Activated CD4-positive, alpha-beta T cell treated with anti-CD3 and anti-CD28 coated beads, Interleukin-2, amount 50 U/mL, for 16 hours (primary cell): ENCODE measurements around the gene C22orf39.
"Not testable (repeated sequence)": the region's sequence is repeated elsewhere in the genome, so short reads cannot be mapped to it uniquely, and the experiment has no call there.

Experiments used
- DNase-seq: peaks from one replicate; pipeline ENCODE4 v3.0.0-alpha.2; 2020

C22orf39 gene

GRCh38 chr22:19450363-19451175, 3.1 kb upstream of the C22orf39 start:
- DNase-seq: no peak

GRCh38 chr22:19449422-19449767, 1.9 kb upstream of the C22orf39 start:
- DNase-seq: no peak

GRCh38 chr22:19448739-19449421, 1.4 kb upstream of the C22orf39 start:
- DNase-seq: peak; percentile 84

- peak; percentile 41 for DNase-seq
Measured at GRCh38 chr22:19448076-19448607, 631 bp upstream of the C22orf39 start.

- no peak for DNase-seq
Measured at GRCh38 chr22:19446603-19447329, 745 bp downstream of the C22orf39 start.

GRCh38 chr22:19445279-19445982, 2.1 kb downstream of the C22orf39 start:
- not testable (repeated sequence) for DNase-seq

- no peak for DNase-seq
Measured at GRCh38 chr22:19443544-19444211, 3.8 kb downstream of the C22orf39 start.

- no peak for DNase-seq
Measured at GRCh38 chr22:19442166-19442565, 5.3 kb downstream of the C22orf39 start.

GRCh38 chr22:19440411-19441195, 6.9 kb downstream of the C22orf39 start:
- no peak for DNase-seq

GRCh38 chr22:19438298-19438697, 9.2 kb downstream of the C22orf39 start:
- no peak for DNase-seq

- DNase-seq: not testable (repeated sequence)
Measured at GRCh38 chr22:19436444-19437161, 10.9 kb downstream of the C22orf39 start.

GRCh38 chr22:19434829-19435580, 12.5 kb downstream of the C22orf39 start:
- DNase-seq: no peak

GRCh38 chr22:19434401-19434800, 13.1 kb downstream of the C22orf39 start:
- DNase-seq: no peak

- peak; percentile 96 for DNase-seq
Measured at GRCh38 chr22:19432133-19432851, 15.2 kb downstream of the C22orf39 start, which contains the start of gene MRPL40. Gene MRPL40, plus strand, starts transcription at chr22:19432545. Its CDS starts 10 bp downstream, at chr22:19432555.

- peak; percentile 86 for DNase-seq
Measured at GRCh38 chr22:19431649-19432132, 15.8 kb downstream of the C22orf39 start, which contains the start of gene HIRA. Gene HIRA, minus strand, starts transcription at chr22:19431733. Its CDS starts 257 bp downstream, at chr22:19431476.

- DNase-seq: no peak
Measured at GRCh38 chr22:19430890-19431541, 16.5 kb downstream of the C22orf39 start.

GRCh38 chr22:19429950-19430889, 17.3 kb downstream of the C22orf39 start:
- DNase-seq: peak; percentile 57
